ENCODE results near the gene ESPNL. TPM values are rescaled to one million over a fixed set of nuclear protein-coding genes. Genes with fewer than 3 reads are reported as not detected.

Gene ESPNL
- total RNA-seq, 4 donors from 2014 or later = 0.27 to 2.5 TPM; not detected in 2

DNA sequence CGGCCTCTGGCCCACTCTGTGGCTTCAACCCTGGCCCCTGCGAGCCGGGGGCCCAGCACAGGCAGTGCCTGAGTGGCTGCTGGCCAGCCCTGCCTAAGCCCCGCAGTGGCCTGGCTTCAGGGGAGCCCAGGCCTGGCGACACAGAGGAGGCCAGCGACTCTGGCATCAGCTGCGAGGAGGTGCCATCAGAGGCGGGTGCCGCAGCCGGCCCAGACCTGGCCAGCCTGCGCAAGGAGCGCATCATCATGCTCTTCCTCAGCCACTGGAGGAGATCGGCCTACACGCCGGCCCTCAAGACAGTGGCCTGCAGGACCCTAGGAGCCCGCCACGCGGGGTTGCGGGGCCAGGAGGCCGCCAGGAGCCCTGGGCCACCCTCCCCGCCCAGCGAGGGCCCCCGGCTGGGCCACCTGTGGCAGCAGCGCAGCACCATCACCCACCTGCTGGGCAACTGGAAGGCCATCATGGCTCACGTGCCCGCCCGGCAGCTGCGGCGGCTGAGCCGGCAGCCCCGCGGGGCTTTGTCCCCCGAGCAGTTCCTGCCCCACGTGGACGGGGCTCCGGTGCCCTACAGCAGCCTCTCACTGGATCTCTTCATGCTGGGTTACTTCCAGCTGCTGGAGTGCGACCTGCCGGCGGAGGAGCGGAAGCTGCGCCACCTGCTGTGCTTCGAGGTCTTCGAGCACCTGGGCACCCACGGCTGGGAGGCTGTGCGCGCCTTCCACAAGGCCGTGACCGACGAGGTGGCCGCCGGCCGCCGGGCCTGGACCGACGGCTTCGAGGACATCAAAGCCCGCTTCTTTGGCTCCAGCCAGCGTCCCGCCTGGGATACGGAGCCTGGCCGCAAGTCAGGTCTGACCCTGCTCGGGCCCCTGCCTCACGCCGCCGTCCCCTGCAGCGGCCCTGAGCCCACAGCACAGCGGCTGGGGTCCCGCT lies 30.8 kb downstream of the ESPNL start:
- Histone ChIP-seq H3K27ac (no peak overlapping the region), H3K4me3 (no peak overlapping the region), H3K36me3 (no peaks in the 10 kb centered on the region), H3K9me3 (no peaks in the 10 kb centered on the region), H3K27me3 (no peaks in the 10 kb centered on the region), H3K4me1 (no peaks in the 10 kb centered on the region)
- peak in 1 of 3 donors; percentile 34 for DNase-seq
- TF ChIP-seq POLR2A (IDR thresholded peaks at IDR 0.05) = no peak
- TF ChIP-seq, protein P1, sequence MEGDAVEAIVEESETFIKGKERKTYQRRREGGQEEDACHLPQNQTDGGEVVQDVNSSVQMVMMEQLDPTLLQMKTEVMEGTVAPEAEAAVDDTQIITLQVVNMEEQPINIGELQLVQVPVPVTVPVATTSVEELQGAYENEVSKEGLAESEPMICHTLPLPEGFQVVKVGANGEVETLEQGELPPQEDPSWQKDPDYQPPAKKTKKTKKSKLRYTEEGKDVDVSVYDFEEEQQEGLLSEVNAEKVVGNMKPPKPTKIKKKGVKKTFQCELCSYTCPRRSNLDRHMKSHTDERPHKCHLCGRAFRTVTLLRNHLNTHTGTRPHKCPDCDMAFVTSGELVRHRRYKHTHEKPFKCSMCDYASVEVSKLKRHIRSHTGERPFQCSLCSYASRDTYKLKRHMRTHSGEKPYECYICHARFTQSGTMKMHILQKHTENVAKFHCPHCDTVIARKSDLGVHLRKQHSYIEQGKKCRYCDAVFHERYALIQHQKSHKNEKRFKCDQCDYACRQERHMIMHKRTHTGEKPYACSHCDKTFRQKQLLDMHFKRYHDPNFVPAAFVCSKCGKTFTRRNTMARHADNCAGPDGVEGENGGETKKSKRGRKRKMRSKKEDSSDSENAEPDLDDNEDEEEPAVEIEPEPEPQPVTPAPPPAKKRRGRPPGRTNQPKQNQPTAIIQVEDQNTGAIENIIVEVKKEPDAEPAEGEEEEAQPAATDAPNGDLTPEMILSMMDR (IDR thresholded peaks at IDR 0.05) = no peak

DNA sequence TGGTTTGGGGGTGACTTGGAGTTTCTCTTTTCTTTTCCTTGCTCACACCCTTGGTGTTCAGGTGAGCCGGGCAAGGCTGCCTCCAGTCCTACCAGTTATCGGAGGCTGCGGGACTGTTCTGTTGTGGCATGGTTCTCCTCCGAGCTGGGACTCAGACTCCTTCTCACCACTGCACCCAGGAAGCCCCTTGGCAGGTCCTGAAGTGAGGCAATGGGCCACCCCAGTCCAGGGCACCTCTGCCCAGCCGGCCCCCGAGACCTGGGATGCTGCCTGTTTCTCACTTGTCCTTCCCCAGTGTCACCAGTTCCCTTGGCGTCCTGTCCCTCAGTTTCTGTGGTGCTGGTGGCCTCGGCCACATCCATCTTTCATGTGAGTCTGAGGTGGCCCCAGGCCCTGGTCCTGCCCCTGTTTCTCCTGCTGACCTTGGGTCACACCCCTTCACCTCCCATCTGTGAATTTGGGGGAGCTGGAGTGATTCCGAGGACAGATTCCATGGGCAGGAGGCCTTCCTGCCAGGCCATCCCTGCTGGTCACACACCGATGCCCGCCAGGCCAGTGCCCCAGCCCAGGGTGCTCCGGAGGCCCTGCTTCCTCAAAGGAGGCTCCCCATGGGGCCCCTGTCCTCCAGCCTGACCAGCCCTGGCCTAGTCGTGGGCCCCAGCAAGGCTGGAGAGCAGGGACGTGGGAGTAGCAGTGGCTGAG lies 31.8 kb downstream of the ESPNL start:
- Histone ChIP-seq H3K27me3 (no peaks in the 10 kb centered on the region), H3K4me3 (no peak overlapping the region), H3K9me3 (no peaks in the 10 kb centered on the region), H3K36me3 (no peaks in the 10 kb centered on the region), H3K4me1 (no peaks in the 10 kb centered on the region), H3K27ac (no peak overlapping the region)
- peak in 1 of 3 donors; percentile 22 for DNase-seq
- TF ChIP-seq, protein P1 (IDR thresholded peaks at IDR 0.05) = no peak
- TF ChIP-seq POLR2A (IDR thresholded peaks at IDR 0.05) = no peak

DNA sequence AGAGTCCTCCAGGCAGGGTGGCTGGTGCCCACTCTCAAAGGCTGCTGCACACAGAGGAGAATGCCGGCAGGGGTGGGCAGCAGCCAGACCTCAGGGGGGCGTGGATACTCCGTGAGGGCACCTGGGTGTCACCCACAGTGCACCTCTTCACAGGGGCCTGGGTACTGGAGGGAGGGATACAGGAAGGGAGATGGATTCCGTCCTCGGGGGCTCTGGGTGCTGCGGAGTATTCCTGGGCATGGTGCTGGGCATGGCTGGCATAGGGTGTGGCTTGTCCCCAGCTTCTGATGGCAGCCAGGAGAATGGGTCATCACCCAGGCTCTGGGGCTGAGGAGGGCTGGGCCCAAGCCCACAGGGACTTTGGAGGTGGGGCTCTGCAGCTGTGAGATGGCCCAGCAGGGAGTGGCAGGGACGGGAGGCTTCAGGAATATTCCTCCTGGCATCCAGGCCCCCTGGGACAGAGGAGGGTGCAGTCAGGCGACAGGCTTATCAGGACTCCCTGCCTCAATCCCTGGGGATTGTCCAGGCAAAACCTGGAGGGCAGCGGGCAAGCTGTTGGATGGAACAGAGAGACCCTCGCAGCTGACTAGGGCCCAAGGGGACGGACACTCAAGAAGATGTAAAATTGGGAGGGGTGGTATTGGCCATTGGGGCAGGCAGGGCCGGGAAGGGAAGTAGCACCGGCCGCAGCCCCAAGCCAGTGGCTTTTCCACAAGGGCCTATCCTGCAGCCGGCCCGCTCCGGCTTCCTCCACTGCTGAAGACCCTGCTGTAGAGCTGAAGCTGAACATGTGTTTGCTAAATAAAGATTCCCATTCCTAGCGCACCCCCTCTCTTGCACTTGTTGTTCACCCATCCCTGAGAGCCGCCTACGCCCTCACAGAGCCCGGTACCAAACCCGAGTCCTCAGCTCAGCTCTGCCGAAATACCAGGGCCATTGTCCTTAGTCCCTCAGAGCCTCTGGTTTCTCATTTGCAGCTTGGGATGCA lies 32.6 kb downstream of the ESPNL start:
- peak in 1 of 3 donors; percentile 37 for DNase-seq
- Histone ChIP-seq H3K36me3 (no peaks in the 10 kb centered on the region), H3K4me3 (no peak overlapping the region), H3K27me3 (no peaks in the 10 kb centered on the region), H3K4me1 (no peaks in the 10 kb centered on the region), H3K9me3 (no peaks in the 10 kb centered on the region), H3K27ac (no peak overlapping the region)
- no peak for TF ChIP-seq POLR2A (IDR thresholded peaks at IDR 0.05)
- TF ChIP-seq, protein P1 (IDR thresholded peaks at IDR 0.05) = no peak

DNA sequence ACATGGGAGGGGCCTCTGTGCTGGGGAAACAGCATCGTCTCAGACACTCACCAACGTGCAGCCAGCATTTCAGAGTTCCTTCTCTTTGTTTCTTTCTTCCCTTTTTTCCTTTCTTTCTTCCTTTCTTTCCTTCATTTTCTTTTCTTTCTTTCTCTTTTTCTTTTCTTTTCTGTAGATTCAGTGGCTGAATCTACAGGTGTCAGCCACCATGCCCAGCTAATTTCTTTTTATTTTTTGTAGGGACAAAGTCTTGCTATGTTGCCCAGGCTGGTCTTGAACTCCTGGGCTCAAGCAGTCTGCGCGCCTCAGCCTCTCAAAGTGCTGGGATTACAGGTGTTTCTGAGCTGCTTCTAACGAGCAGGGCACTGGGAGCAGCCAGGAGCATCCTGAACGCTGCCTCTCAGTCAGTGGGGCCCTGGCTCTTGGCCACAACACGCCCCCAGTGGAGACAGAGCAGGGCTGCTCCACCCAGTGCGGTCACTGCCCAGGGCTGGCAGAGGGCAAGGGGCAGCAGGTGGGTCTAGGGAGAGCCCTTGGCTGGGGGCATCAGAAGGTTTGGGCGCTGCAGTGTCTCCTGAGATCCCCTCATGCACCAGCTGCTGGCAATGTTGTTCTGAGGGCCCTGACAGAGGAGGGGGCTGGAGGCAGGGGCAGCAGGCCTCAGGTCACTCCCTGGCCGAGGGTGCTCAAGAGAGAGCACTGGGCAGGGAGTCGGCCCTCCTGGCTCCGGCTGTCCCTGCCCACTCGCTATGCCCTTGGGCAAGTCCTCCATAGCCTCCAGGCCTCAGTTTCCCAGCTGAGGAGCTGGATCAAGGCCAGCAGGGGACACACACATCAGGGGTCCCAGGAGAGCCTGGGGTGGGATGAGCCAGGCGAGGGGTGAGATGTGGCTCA lies 33.6 kb downstream of the ESPNL start:
- H3K27me3 ChIP-seq = no peaks in the 10 kb centered on the region
- peaks cover 0 to 8% (median 2%) of the 10 kb centered on the region in 4 donors for H3K4me1 ChIP-seq
- no peak for TF ChIP-seq POLR2A (IDR thresholded peaks at IDR 0.05)
- TF ChIP-seq, protein P1 (IDR thresholded peaks at IDR 0.05) = no peak
- H3K27ac ChIP-seq = no peak overlapping the region
- H3K36me3 ChIP-seq = no peaks in the 10 kb centered on the region
- H3K4me3 ChIP-seq = no peak overlapping the region
- H3K9me3 ChIP-seq = no peaks in the 10 kb centered on the region
- DNase-seq = peak in 1 of 3 donors; percentile 29
